LNCAP (cell line): ENCODE measurements around the gene NLE1.

Experiments
- CTCF ChIP-seq: fragments of 450-650 bp; IDR thresholded peaks from 2 replicates; pipeline ENCODE4 v1.5.1; 2017; ENCODE audit warnings: mild to moderate bottlenecking

The NLE1 gene

GRCh38 chr17:35183332-35183731 lies 41.2 kb upstream of the NLE1 start:
- no peak for TF ChIP-seq CTCF

GRCh38 chr17:35176897-35177296 lies 34.8 kb upstream of the NLE1 start:
- TF ChIP-seq CTCF = no peak

GRCh38 chr17:35175638-35176415 lies 33.7 kb upstream of the NLE1 start:
- no peak for TF ChIP-seq CTCF

GRCh38 chr17:35174835-35175334 lies 32.8 kb upstream of the NLE1 start:
- no peak for TF ChIP-seq CTCF

- no peak for TF ChIP-seq CTCF
Measured at GRCh38 chr17:35171834-35172233, 29.7 kb upstream of the NLE1 start.

- peak; percentile 30; the same call in 1 of the 2 replicates for TF ChIP-seq CTCF
Measured at GRCh38 chr17:35170968-35171771, 29.1 kb upstream of the NLE1 start.

- no peak for TF ChIP-seq CTCF
Measured at GRCh38 chr17:35169835-35170363, 27.8 kb upstream of the NLE1 start.
